ENCODE results near the gene GRIP2.

Gene GRIP2

DNA sequence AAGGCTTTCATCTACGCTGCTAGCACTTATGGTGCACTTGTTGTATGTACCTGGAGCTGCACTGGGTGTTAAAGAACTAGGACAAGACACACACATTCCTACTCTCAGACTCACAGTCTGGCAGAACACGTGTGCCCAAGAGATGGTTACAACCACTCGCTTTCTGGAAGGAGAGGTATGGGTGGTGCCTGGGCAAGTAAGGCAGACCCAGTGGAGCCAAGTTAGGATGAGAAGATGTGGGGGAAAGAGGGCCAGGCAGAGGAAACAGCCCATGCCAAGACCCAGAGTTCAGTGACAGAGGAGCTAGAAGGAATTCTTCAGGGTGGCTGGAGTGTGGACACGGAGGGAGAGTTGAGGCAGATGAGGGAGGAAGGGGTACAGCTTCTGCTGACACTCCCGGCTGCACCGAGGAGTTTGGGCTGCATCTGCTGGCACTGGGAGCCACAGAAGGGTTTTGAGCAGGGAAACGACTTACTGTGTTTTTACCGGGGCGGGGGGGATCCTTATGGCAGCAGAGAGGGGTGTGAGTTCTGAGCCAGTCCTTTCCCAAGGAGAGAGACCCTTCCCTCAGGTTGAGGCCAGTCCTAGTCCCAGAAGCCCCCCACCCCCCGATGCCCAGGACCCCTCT is 59.0 kb downstream of the GRIP2 start:
- no peak for FAIRE-seq

DNA sequence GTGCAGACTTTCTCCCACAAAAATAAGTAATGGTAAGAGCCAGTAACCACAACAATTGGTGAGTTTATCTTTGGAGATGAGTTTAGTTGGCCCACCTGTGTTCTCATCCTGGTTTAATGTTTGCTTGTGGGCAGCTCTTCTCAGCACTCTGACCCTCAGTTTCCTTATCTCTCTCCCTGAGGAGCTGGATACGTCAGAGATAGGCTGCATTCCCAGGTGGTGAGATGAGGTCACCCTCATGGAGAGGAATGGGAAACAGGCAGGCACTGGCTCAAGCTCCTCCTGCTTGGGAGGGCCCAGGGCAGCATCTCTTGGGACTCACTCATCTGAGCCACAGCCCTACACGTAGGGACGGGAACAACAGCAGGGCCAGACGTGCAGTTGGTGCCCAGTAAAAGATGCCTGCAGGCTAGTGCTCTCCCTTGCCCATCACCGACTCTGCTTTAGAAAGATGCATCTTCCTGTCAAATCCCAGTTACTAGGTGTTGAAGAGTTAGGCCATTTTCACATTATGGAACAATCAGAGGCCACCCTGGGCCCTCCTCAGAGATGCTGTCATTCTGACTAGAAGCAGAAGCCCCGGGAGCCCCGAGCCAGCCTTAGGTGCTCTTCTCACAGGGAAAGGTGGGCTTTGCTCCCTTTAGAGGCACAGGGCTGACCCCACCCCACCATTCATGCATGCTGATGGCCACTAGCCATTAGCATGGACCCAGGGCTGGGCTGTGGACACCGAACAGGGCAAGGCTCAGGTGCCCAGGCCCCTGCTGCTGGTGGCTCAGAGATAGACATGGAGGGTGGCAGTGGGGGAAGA is 59.7 kb downstream of the GRIP2 start:
- FAIRE-seq = no peak

DNA sequence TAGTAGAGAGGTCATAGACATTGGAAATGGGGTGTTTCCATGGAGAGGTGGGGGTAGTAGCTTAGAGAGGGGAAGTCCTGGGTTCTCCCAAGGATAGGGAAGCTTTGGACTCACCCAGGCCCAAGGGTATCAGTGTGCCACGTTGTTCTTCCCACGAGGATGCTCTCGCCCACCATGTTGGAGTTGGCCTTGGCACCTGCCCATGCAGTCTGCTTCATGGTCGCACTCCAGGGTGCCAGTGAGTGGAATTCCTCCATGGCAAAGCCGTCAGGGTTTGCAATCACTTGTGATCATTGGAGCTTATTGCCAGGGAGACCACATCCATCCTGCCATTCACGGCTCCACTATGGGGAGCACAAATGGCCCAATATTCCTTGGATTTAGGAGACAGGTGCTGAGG is 60.6 kb downstream of the GRIP2 start:
- no peak for FAIRE-seq

DNA sequence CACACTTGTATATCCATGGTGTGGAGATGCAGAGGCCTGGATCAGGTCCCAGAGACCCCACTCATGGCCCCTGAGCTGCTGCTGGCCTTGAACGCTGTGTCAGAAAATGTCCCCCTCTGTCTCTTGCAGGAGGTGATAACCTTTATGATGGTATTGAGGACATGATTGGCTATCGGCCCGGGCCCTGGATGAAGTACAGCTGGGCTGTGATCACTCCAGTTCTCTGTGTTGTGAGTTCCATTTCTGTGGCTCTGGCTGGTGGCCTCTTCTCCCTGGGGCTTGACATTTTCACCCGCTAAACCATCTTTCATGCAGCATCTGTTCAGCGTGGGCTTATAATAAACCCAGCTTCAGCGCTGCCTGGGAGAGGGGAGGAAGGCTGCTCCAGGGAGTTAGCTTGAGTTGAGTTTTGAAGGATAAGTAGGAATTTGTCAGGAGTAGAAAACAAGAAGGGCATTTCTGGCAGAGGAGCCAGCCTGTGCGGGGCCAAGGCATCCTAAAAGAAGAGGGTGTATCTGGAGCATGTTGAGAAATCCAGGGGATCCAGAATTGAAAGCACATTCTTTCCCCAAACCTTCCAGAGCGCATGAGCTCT is 61.1 kb downstream of the GRIP2 start:
- FAIRE-seq = no peak

DNA sequence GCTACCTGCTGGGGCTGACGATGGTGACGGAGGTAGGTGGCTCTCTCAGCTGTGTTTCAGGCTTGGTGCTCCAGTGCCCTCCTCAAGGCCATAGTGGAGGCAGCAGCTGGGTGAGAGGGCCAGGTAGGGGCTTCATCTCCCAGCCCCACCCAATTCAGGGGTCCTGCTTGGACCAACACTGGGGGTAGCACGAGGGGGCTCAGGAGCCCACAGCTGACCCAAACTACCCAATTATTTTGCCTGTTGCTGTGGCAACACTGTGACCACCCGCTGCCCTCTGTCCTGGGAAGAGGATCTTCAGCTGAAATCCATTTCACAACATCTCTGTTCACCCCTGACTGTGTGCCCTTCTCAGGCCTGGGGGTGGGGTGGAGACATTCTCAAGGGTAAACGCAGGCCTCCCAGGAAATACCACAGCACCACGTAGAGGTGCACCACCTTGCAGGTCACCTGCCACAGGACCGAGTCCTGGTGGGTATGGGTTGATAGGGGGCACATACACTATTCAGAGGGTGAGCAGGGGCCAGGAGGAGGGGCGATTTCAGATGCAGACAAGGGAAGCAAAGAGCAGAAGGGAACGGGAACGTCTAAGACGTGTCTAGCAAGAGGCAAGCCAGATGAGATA is 62.7 kb downstream of the GRIP2 start:
- FAIRE-seq = no peak

DNA sequence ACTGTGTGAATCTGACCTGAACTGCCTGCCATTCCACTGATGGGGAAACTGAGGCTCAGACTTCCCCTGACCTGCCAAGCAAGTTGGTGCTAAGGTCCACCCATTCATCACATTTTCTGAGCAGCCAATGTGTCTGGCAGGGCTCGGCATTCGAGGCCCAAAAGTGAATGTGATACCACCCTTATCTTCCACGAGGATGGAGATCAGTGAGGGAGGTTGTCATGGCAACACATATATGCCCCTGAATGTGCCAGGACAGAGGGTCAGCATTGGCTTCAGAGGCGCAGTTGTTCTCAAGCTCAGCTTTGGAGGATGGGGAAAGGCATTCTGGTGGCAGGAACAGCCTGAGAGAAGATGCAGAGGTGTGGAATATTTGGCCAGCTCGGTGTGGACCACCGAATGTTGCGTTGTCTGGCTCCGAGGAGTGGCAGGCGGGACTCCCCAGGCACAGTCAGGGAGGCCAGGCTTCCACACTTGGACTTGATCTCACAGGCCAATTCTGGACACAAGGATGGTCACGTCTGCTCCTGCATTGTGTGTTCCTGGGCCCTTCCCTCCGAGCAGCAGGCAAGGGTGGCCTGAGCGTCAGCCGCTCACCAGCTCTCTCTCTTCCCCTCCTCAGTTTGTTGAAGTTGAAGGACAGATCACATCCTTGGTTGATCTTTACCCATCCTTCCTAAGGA is 63.4 kb downstream of the GRIP2 start:
- FAIRE-seq = no peak

DNA sequence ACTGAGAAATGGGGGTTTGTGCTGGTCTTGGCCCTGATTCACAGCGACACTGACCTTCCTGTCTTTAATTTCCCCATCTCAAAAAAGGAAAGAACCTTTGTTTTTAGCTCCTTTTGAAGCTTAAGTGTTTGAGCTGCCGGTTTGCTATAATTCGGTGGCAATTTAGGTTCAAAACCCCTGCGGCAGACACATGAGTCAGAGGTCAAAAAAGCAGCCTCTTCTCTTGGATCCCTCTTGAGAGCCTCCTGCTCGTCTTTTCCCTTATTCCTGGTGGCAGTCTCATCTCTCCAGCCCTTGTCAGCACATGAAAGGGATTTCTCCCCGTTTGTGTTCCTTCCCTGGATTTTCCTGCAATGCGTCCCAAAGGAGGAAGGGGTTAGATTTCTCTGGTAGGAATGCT is 64.5 kb downstream of the GRIP2 start:
- FAIRE-seq = no peak

DNA sequence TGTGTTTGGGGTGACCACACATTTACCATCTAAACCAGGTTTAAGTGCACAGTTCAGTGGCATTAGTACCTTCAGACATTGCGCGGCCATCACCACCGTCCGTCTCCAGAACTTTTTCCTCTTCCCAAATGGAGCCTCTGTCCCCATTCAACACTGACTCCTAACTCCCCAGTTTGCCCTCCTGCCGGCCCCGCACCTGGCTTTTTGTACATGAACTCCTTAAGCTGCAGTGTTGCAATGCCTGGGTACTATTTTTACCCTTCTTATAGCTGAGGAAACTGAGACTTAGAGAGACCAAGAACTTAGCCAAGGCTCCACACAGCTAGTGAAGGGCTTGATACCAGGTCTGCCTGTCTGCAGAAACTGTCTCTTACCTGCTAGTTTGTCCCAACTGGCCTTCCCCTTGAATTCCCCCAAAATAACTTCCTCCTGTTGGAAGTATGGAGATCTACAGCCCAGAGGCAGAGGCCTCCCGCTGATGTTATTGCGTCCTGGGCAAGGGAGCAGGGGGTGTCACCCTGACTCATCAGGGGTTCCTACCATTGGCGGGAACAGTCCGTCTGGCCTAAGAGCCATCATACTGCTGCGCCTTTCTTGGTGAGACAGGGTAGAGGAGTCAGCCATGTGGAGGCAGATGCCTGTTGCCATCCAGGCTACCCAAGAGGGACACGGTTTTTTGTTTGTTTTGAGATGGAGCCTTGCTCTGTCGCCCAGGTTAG is 65.6 kb downstream of the GRIP2 start:
- no peak for FAIRE-seq

DNA sequence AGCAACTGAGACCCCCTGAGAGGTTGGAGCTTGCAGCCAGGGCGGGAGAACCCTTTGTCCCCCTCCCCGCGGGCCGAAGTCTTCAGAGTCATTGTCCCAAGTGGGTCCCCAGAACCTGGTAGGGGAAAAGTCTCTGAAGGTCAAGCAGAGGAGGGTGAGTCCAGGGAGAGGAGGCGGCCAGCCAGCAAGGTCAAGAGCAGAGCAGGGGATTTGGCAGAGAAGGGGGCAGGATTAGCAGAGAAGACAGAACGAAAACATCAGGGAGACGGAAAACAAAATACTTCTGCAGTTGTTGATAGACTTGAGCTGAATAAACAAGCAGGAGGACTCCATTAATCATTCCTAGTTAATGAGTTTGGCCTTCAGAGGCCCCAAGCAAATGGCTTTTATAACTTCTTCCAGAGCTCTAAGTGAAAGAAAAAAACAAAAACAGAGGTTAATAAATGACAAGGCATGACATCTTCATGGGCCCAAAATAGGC is 66.7 kb downstream of the GRIP2 start:
- FAIRE-seq = no peak

DNA sequence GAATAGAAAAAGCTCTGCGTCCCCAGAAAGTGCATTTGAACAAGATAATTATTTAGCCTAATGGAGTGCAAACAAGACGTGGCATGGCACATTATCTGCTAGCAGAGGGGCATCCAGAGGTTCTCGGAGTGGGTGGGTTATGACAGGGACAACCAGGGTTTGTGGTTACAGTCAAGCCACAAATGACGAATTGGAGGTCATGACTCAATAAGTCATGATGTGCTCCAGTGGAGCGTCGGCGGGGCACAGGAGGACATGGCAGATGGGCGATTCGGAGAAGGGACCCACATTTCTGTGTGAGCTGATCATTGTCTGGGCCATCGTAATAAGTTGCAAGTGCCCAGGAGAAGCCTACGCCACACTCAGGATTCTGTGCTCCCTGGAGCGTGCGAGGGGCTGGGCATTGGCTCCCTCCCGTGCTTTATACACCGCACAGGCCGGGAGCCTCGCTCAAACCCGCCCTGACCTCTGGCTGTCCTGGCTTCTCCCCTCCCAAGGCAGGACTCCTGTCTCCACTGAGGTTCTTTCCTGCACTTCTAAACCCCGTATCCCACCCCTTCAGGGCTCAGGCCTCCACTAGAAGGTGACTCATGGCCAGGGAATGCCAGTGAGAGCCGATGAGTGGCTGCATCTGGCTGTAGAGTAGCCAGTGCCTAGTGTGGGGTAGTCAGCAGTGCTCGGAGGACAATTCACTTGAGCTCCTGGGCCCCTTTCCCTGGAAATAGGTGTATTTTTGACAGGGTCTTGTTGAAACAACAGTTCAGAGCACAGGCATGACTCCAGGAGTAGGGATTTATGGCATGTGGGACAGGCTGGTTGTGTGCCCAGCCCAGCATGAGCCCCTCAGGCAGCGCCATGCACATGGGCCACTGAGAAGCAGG is 67.4 kb downstream of the GRIP2 start:
- FAIRE-seq = no peak

DNA sequence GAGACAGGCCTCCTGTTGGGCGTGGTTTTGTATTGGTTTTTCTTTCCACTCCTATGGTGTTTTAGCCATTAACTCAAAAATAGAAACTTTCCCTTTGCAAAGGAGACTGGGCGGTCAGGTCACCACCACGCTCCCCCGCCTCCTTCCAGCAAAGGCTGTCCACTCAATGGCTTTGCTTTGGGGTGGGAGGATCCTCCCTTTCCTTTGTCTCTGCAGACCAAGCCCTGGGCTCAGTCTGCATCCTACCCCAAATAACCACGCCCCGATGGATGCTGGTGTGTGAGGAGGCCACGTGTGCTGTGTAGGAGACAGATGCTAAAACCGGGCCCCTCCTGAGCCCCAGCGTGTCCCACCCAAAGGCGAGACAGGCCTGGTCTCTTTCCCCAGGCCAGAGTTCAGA is 68.5 kb downstream of the GRIP2 start:
- FAIRE-seq = no peak

DNA sequence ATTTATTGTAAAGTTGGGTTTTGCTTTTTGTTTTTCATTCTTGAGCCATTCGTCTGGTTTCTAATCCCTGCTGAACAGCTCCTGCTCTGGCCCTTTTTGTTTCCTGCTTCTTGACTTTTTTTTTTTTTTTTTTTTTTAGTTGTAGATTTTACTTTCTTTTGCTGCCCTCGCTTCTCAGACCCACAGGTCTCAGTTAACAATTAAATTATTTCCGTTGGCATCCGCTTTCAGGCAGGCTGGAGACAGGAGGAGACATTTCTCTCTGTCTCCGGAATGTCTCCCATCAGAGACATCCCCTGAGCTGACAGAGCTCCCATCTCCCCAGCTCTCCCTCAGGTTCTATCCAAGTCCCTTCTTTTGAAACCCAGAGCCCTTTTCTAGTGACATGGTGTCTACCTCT is 69.1 kb downstream of the GRIP2 start:
- no peak for FAIRE-seq

DNA sequence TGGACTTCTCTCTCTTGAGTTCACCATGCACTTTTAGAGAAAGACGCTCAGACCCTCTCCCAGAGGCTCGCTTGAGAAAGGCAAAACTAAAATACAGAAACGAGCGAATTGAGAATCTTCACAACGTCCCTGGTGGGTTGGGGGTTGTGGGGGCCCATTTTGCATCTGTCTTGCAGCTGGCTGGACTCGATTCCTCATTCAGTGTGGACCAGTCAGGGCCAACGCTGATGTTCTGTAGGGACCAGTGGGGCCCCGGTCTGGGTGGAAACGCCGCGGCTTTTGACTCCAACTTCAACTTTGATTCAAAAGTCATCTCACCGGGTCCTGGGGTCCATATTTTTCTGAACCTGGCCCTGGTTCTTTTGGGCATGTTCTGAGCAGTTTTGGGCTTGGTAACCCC is 69.7 kb downstream of the GRIP2 start:
- FAIRE-seq = no peak

DNA sequence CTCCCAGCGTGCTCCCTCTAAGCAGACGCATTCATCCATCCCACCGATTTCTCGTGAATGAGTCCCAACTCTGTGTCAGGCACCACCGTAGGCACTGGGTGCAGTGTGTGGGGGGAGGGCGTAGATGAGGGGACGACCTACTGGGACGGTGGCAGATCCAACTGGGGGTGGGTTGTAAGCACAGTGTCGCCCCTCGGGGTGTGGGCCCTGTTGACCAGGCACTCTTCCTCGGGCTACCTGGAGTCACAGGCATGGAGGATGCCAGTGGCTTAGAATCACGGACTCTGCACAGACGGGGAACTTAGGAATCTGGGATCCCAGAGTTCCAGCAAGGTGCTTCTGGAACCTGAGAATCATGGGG is 71.5 kb downstream of the GRIP2 start:
- no peak for FAIRE-seq

DNA sequence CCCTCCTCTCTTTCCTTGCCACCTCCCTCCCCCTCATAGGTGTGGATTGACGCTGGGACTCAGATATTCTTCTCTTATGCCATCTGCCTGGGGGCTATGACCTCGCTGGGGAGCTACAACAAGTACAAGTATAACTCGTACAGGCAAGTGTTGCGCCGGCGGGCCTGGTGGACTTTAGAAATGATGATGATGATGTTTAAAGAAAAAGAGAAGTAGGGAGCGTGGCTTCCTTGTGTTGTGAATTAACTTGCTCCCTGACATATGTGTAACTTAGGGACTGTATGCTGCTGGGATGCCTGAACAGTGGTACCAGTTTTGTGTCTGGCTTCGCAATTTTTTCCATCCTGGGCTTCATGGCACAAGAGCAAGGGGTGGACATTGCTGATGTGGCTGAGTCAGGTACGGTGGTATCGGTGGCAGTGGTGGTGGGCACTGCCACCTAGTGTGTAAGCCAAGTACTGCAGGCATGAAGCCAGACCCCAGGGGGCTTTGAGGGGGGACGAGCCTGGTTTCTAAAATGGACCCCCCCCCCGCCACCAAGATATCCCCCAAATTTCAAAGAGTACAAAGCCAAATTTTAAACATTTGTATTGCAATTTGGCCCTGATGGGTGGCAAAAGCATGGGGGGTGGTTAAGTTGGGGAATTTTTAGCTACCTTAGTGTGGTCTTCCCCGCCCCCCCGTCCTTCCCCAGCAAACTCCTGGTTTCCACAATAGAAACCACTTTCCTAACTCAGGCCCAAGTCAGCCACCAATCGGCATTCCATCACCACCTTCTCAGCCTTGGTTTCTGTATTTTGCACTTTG is 72.1 kb downstream of the GRIP2 start:
- FAIRE-seq = no peak

DNA sequence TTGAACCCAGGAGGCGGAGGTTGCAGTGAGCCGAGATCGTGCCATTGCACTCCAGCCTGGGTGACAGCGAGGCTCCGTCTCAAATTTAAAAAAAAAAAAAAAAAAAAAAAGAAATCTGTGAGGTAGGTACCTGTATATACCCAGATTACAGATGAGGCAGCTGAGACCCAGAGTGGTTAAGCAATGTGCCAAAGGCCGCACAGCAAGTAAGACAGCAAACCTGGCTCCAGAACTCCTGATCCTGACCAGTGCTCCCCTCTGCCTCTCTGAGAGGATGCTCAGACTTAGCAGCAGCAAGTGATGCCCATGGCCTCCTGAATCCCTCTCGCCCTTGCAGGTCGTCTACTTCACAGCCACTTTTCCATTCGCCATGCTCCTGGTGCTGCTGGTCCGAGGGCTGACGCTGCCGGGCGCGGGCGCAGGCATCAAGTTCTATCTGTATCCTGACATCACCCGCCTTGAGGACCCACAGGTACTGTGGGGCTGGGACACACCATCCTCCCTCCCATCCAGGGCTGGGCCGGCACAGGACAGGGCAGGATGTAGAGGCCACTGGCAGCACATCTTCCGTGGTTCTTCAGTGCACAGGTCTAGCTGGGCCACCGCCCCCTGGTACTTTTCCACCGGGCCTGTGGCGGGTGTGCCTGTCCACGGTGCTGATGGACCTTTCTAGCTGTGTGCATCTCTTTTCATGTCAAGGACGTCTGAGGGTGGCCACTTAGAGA is 73.8 kb downstream of the GRIP2 start:
- no peak for FAIRE-seq

DNA sequence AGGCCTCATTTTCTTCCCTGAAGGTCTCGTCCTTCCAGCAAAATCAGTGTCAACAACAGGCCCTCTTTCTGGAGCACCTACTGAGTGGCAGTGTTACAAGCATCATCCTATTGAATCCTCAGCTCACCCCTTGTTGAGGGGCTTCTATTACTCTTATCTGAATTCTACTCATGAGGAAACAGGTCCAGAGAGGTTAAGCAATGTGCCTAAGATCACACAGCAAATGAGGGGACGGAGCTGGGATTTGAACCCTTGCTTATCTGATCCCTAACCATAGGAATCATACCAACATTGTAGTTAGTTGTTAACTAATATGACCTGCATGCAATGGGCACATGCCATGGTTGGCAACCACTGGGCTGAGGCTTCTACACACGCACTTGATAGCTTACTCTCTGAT is 74.7 kb downstream of the GRIP2 start:
- no peak for FAIRE-seq

DNA sequence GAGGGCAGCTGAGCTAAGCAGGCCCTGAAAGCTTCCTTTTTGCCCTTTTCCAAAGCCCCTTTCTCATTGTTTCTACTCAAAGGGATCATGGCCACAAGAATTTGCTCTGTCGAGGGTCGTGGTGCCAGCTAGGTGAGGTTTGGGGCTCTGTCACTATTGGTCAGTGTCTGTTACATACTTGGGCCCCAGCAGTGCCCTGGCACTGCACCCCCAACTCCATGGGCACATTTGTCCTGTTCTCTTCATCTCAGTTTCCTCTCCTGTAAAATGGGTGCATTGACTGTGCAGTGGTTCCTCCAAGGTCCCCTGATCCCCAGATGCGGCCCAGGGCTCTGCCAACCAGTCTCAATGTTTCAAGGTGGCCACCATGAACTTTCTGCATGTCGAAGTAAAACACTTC is 75.6 kb downstream of the GRIP2 start:
- no peak for FAIRE-seq

DNA sequence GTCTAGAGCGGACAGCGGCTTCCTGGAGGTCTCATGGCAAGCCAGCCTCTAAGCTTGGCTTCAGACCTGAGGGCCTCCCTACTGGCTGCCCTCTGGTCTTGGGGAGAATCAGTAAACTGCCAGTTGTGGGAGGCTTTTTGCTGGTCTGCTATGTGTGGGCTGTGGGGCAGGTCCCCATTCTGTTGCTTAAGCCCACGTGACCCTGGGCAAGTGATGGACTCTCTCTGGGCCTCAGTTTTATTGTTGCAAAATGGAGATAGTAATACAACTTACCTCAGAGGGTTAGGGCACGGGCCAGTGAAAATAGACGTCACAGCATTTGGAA is 76.0 kb downstream of the GRIP2 start:
- FAIRE-seq = no peak

Measured in A204.1 (cell line).